Mesenchymal stem cell (in vitro differentiated cells and primary cell): ENCODE measurements around the gene CRBN.

Source experiments
- DNase-seq: peaks from one replicate; pipeline ENCODE4 v3.0.0-alpha.2; 2013
- H2AFZ ChIP-seq: one replicate; pipeline ENCODE4 v1.6.1; 2013; ENCODE audit warnings: low read depth, mild to moderate bottlenecking, control low read depth, inconsistent platforms, low read length, moderate library complexity
- H2AK5ac ChIP-seq: 2 replicates; pipeline ENCODE4 v1.6.1; 2013; ENCODE audit warnings: low read length, moderate library complexity, mild to moderate bottlenecking, inconsistent platforms; ENCODE audit not compliant: severe bottlenecking
- H2BK120ac ChIP-seq: one replicate; pipeline ENCODE4 v1.6.1; 2013; ENCODE audit warnings: low read depth, mild to moderate bottlenecking, inconsistent platforms, low read length, moderate library complexity
- H2BK12ac ChIP-seq, 2 experiments: one replicate each; pipeline ENCODE4 v1.6.1; 2013; ENCODE audit warnings: inconsistent platforms in 2 of 2, low read length in 2 of 2, mild to moderate bottlenecking in 2 of 2, moderate library complexity in 2 of 2, control low read depth in 1 of 2
- H2BK15ac ChIP-seq: one replicate; pipeline ENCODE4 v1.6.1; 2013; ENCODE audit warnings: mild to moderate bottlenecking, low read depth, inconsistent platforms; ENCODE audit not compliant: poor library complexity, severe bottlenecking
- H2BK5ac ChIP-seq: 2 replicates; pipeline ENCODE4 v1.6.1; 2013; ENCODE audit warnings: low read depth, mild to moderate bottlenecking, low read length, control low read depth, inconsistent platforms; ENCODE audit not compliant: poor library complexity, severe bottlenecking
- H3K14ac ChIP-seq, 2 experiments: one replicate each; pipeline ENCODE4 v1.6.1; 2013; ENCODE audit warnings: inconsistent platforms in 2 of 2, low read length in 2 of 2, control low read depth in 1 of 2, mild to moderate bottlenecking in 1 of 2, moderate library complexity in 1 of 2
- H3K18ac ChIP-seq, 2 experiments: one replicate each; pipeline ENCODE4 v1.6.1; 2013; ENCODE audit warnings: inconsistent platforms in 2 of 2, low read length in 2 of 2, control low read depth in 1 of 2, low read depth in 1 of 2, mild to moderate bottlenecking in 1 of 2
- H3K23ac ChIP-seq, 2 experiments: one replicate each; pipeline ENCODE4 v1.6.1; 2013; ENCODE audit warnings: inconsistent platforms in 2 of 2, low read length in 2 of 2, mild to moderate bottlenecking in 2 of 2, moderate library complexity in 2 of 2, control low read depth in 1 of 2
- H3K27ac ChIP-seq: 2 replicates; pipeline ENCODE4 v1.5.1; 2013; ENCODE audit warnings: mild to moderate bottlenecking, moderate library complexity, low read length, control low read depth, inconsistent platforms; ENCODE audit not compliant: poor library complexity, severe bottlenecking
- H3K27me3 ChIP-seq, 2 experiments: 2 replicates each; pipeline versions ENCODE4 v1.6.1 to v1.7.0; 2013; ENCODE audit warnings: low read length in 2 of 2, mild to moderate bottlenecking in 2 of 2, moderate library complexity in 2 of 2, control low read depth in 1 of 2, inconsistent platforms in 1 of 2; ENCODE audit not compliant: control insufficient read depth in 1 of 2, insufficient read depth in 1 of 2
- H3K36me3 ChIP-seq, 2 experiments: 2 replicates each; pipeline versions ENCODE4 v1.6.1 to v1.7.0; 2013; ENCODE audit warnings: low read length in 2 of 2, control low read depth in 1 of 2, inconsistent platforms in 1 of 2, low read depth in 1 of 2, mild to moderate bottlenecking in 1 of 2; ENCODE audit not compliant: insufficient read depth in 2 of 2, control insufficient read depth in 1 of 2
- H3K4ac ChIP-seq, 2 experiments: one replicate each; pipeline ENCODE4 v1.6.1; 2013; ENCODE audit warnings: inconsistent platforms in 2 of 2, low read length in 2 of 2, mild to moderate bottlenecking in 2 of 2, moderate library complexity in 2 of 2, control low read depth in 1 of 2, low read depth in 1 of 2
- H3K4me1 ChIP-seq: 2 replicates; pipeline ENCODE4 v1.6.1; 2013; ENCODE audit warnings: low read depth, low read length, control low read depth; ENCODE audit not compliant: control insufficient read depth, insufficient read depth
- H3K4me2 ChIP-seq: 2 replicates; pipeline ENCODE4 v1.6.1; 2013; ENCODE audit warnings: low read length, mild to moderate bottlenecking, inconsistent platforms; ENCODE audit not compliant: poor library complexity, severe bottlenecking
- H3K4me3 ChIP-seq, 2 experiments: 2 replicates each; pipeline versions ENCODE4 v1.5.1 to v1.7.0; 2013; ENCODE audit warnings: low read length in 2 of 2, mild to moderate bottlenecking in 2 of 2, control low read depth in 1 of 2, low read depth in 1 of 2; ENCODE audit not compliant: insufficient read depth in 1 of 2
- H3K79me1 ChIP-seq: replicated peaks from 2 replicates; pipeline ENCODE4 v1.6.1; 2013; ENCODE audit warnings: mild to moderate bottlenecking, control low read depth, low read length, inconsistent platforms; ENCODE audit not compliant: poor library complexity, severe bottlenecking
- H3K9ac ChIP-seq: 2 replicates; pipeline ENCODE4 v1.7.0; 2013; ENCODE audit warnings: mild to moderate bottlenecking, low read length, moderate library complexity
- H3K9me3 ChIP-seq: 2 replicates; pipeline ENCODE4 v1.7.0; 2013; ENCODE audit warnings: mild to moderate bottlenecking, low read length; ENCODE audit not compliant: control insufficient read depth
- H4K8ac ChIP-seq: one replicate; pipeline ENCODE4 v1.6.1; 2013; ENCODE audit warnings: inconsistent platforms, mild to moderate bottlenecking, low read length, moderate library complexity
- H4K91ac ChIP-seq: one replicate; pipeline ENCODE4 v1.6.1; 2013; ENCODE audit warnings: mild to moderate bottlenecking, low read length, inconsistent platforms
- WGBS: methylation state at CpG from one replicate; pipeline ENCODE4 v1.1.7; 2013; ENCODE audit warnings: mixed read lengths; 5-methylcytosine and 5-hydroxymethylcytosine counted together

Gene CRBN

GRCh38 chr3:3149560-3149959 lies 29.9 kb downstream of the CRBN start:
- Histone ChIP-seq H2BK5ac (no peak overlapping the region), H3K4me1 (no peaks in the 10 kb centered on the region), H3K4ac (no peak overlapping the region), H3K4me3 (no peak overlapping the region), H4K91ac (no peak overlapping the region), H2AFZ (no peak overlapping the region), H3K79me1 (peaks cover 1% of the 10 kb centered on the region), H4K8ac (no peak overlapping the region), H3K23ac (no peak overlapping the region), H3K9ac (peak overlapping the region; percentile 3), H3K36me3 (peaks cover 8 to 98% of the 10 kb centered on the region in 2 experiments), H3K9me3 (no peaks in the 10 kb centered on the region), H2AK5ac (no peak overlapping the region), H3K14ac (no peak overlapping the region), H3K18ac (no peak overlapping the region), H3K27me3 (no peaks in the 10 kb centered on the region), H3K27ac (no peak overlapping the region), H2BK120ac (no peak overlapping the region), H2BK12ac (no peak overlapping the region), H3K4me2 (no peak overlapping the region), H2BK15ac (no peak overlapping the region)
- no peak for DNase-seq
- no CpG with 5 or more reads among the region's 1 CpG for WGBS

GRCh38 chr3:3145831-3146230 lies 33.7 kb downstream of the CRBN start:
- H4K8ac ChIP-seq, result no peak overlapping the region
- H3K4me3 ChIP-seq, result no peak overlapping the region
- no peak overlapping the region for H4K91ac ChIP-seq
- H3K27me3 ChIP-seq, result no peaks in the 10 kb centered on the region
- H2AK5ac ChIP-seq, result no peak overlapping the region
- H3K36me3 ChIP-seq, result peaks cover 10 to 97% of the 10 kb centered on the region in 2 experiments
- H3K18ac ChIP-seq, result no peak overlapping the region
- 90% methylated on average over 8 of the region's 8 CpGs for WGBS
- H3K4me1 ChIP-seq, result no peaks in the 10 kb centered on the region
- no peak overlapping the region for H3K9ac ChIP-seq
- no peak overlapping the region for H2AFZ ChIP-seq
- H3K4ac ChIP-seq, result no peak overlapping the region
- H3K27ac ChIP-seq, result no peak overlapping the region
- no peak overlapping the region for H2BK120ac ChIP-seq
- no peak overlapping the region for H2BK5ac ChIP-seq
- H2BK12ac ChIP-seq, result no peak overlapping the region
- H3K23ac ChIP-seq, result no peak overlapping the region
- DNase-seq, result no peak
- no peak overlapping the region for H3K14ac ChIP-seq
- H3K9me3 ChIP-seq, result no peaks in the 10 kb centered on the region
- H3K79me1 ChIP-seq, result no peaks in the 10 kb centered on the region
- no peak overlapping the region for H3K4me2 ChIP-seq
- H2BK15ac ChIP-seq, result no peak overlapping the region

- Histone ChIP-seq H3K4me3 (no peak overlapping the region), H3K9ac (no peak overlapping the region), H4K8ac (no peak overlapping the region), H3K79me1 (peaks cover 5% of the 10 kb centered on the region), H2BK5ac (no peak overlapping the region), H3K14ac (no peak overlapping the region), H3K9me3 (no peaks in the 10 kb centered on the region), H2AK5ac (no peak overlapping the region), H4K91ac (no peak overlapping the region), H3K23ac (no peak overlapping the region), H3K18ac (no peak overlapping the region), H3K36me3 (peaks cover 19 to 97% of the 10 kb centered on the region in 2 experiments), H2AFZ (no peak overlapping the region), H2BK120ac (no peak overlapping the region), H3K4me2 (no peak overlapping the region), H3K27ac (no peak overlapping the region), H2BK12ac (no peak overlapping the region), H3K4ac (no peak overlapping the region), H3K27me3 (no peaks in the 10 kb centered on the region), H2BK15ac (no peak overlapping the region), H3K4me1 (no peaks in the 10 kb centered on the region)
- DNase-seq, result no peak
Measured at GRCh38 chr3:3141939-3142338, 37.6 kb downstream of the CRBN start.

GRCh38 chr3:3137526-3137925 lies 42.0 kb downstream of the CRBN start:
- Histone ChIP-seq H4K8ac (no peak overlapping the region), H3K79me1 (peaks cover 14% of the 10 kb centered on the region), H2BK5ac (no peak overlapping the region), H2AFZ (no peak overlapping the region), H3K4me2 (no peak overlapping the region), H3K36me3 (peaks cover 11 to 76% of the 10 kb centered on the region in 2 experiments), H2AK5ac (no peak overlapping the region), H3K4me1 (no peaks in the 10 kb centered on the region), H3K23ac (no peak overlapping the region), H3K27me3 (no peaks in the 10 kb centered on the region), H2BK120ac (no peak overlapping the region), H3K9ac (no peak overlapping the region), H3K27ac (no peak overlapping the region), H3K14ac (no peak overlapping the region), H4K91ac (no peak overlapping the region), H3K9me3 (no peaks in the 10 kb centered on the region), H2BK12ac (no peak overlapping the region), H3K18ac (no peak overlapping the region), H3K4ac (no peak overlapping the region), H3K4me3 (no peak overlapping the region), H2BK15ac (no peak overlapping the region)
- no peak for DNase-seq
- WGBS, result 93% methylated on average over 2 of the region's 6 CpGs
